GM18502 (cell line): Measurements from ENCODE around the gene TAB2.
A peak's percentile ranks its signal among the peaks of the same experiment; 100 is the strongest.
"Not testable (repeated sequence)": the region's sequence is repeated elsewhere in the genome, so short reads cannot be mapped to it uniquely, and the experiment has no call there.

Experiments used
- ATAC-seq: cut with Tn5 transposase; IDR thresholded peaks from one replicate; pipeline ENCODE4 v1.9.1; 2021; ENCODE audit warnings: mild to moderate bottlenecking; ENCODE audit not compliant: unreplicated experiment, poor library complexity

TAB2 gene

DNA sequence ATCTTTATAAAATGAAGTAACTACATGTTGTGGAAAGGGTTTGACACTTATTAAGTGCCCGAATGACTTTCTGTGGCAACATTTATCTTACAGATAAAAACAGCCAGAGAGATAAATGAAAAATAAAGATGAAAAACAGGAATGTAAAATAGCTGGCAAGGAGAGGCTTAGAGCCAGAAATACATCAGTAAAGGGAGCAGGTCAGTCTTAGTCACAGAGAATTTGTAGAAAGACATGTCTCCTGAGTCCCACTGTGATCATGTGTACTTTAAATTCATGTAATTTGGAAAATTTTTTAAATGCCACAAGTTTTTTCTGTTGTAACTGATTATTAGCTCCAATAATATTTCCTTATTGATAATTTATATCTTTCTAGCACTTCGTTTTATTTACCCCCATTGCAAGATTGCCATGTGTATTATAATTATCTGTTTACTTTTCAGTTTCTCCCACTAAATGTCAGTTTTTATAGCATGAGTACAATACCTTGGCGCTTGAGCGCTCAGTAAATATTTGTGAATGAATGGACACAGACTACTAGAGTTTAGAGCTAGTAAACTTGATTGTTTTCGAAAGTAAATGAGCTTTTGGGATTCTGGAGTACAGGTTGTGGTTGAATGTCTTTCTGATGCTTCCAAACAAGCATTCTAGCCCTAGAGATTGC lies 15.2 kb downstream of the TAB2 start:
- ATAC-seq: no peak

DNA sequence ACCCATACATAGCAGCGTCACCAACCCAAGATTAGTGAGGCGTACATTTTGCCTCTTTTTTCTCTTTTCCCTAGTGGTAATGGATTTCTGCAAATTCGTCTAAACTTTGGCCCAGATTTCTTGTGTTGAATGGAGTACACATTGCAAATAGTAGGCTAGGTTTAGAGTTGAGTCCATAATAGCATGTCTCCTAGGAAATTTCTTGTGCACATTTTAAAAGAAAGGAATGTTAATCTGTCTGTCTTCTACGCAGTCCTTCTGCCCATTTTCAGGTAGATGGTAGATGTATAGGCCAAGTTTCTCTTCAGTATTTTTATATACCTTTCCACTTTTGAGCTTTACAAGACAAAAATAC lies 15.7 kb downstream of the TAB2 start:
- ATAC-seq: no peak

DNA sequence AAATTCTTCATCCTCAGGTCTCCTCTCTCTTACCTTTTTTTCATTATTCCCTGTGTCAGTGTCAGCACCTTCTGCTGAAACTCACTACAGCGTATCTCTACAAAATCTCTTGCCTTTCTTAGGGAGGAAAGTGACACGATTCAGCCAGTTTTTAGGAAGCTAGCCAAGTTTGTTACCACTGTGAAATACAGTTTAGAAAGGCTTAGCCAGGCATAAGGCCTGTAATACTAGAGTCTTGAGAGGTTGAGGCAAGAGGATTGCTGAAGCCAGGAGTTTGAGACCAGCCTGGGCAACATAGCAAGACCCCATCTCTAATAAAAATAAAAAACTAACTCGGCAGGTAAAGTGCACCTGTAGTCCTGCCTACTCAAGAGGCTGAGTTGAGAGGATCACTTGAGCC lies 16.7 kb downstream of the TAB2 start:
- ATAC-seq: no peak

DNA sequence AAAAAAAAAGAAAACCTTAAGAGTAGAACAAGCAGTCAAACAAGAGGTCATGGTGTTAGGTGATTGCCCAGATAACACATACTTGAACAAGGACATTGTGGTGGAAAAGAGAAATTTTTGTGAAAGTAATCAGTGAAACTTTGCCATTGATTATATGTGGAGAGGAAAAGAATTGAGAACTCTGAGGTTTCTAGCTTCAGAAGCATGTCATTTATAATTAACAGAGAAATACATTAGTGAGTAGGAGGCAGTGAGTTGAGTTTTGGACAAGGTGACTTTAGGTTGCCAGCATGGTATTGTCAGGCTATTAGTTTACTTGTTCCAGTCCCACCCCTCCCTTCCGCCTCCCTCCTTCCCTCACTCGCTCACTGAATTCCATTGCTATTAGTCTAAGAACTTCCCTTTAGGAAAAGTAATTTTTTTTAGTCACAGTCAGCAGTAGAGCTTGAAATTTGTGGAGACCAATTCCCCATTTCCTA lies 17.2 kb downstream of the TAB2 start:
- ATAC-seq: peak; percentile 38

DNA sequence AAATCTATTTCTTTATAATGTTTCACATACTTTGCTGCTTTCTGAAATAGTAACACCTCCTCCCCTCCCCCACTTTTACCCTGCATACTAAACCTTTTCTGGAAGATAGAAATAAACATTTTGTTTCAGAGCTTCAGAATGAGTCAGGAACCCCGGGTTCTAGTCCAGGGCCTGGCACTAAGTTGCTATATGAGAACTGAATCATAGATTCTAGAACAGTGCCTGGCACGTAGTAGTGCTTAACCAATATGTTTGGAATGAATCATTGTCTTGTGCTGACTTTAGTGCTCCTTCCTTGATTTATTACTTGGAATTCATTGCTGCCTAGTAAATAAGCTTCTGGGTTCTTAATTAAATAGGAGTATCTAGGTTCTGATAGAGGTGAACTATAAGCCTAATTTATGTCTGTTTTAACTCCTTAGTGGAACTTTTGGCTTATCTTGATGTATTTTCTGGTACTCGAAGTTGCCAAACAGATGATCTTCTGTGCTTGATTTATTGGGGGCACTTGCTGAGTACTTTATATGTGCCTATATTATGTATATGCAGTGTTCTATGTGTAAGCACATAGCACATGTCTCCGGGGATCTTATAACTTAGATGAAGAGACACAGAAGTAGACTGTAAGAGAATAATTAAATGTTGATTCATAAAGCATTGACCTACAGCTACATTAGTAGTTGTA lies 18.6 kb downstream of the TAB2 start:
- no peak for ATAC-seq

DNA sequence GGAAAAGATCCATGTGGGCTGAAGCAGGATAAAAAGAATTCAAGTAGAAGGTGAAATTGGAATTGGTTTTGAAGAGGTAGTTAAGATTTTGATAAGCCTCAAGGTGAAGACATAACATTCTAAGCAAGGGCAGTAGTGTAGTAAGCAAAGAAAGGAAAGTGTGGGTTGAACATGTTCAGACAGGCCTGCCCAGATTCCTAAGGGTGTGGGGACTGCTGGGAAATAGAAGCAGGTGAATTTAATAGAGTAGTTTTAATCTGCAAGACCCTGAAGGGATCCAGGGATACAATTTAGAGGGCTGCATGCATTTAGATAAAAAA lies 19.1 kb downstream of the TAB2 start:
- ATAC-seq: no peak

DNA sequence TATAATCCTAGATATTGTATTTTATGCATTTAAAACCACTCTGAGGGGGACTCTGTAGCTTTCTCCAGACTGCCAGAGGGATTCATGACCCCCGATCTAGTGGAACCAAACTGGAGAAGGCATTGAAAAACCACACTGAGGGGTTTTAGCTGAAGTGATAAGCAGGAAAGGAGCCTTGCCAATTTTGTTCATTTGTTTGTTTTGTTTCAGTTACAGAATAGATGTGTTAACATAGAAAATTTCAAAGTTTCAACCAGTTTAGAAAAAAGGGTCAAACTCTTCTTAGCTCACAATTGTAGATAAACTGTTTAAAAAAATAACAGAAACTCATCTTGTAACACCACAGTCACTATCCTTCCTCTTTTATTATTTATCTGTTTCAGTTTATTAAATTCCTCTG lies 19.8 kb downstream of the TAB2 start:
- no peak for ATAC-seq

DNA sequence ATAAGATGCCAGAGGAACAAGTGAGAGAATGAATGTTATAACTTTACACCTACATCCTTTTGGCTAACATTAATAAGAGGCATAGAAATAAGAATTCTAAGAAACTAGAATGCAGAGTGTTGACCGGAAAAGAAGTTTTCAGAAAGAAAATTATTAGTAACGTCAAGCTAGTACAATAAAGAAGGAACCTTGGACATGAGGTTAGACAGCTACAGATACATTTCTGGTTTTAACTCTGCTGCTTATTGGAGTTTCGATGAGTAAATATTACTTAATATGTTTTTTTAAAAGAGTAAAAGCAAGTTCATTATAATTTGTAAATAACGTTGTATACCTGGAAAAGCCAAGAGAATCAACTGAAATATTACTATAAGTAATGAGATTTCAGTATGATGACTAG lies 22.7 kb downstream of the TAB2 start:
- no peak for ATAC-seq

DNA sequence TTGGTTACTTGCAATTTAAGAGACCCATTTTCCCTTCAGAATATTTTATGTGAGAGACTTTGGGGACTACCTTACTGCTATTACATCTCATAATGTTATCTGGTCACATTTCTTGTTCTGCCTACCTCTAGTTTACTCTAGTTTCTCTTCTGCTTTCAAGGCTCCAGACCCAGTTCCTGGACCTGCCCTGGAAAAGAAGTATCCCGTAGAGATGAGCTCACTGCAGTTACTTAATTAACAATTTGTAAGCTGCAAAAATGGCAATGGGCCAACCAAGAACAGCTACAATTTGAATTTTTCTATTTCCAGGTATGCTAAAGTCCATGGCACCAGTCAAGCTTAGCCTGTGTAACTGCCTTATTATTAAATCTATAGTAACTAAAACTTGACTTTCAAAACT lies 25.0 kb downstream of the TAB2 start:
- ATAC-seq: peak; percentile 81

DNA sequence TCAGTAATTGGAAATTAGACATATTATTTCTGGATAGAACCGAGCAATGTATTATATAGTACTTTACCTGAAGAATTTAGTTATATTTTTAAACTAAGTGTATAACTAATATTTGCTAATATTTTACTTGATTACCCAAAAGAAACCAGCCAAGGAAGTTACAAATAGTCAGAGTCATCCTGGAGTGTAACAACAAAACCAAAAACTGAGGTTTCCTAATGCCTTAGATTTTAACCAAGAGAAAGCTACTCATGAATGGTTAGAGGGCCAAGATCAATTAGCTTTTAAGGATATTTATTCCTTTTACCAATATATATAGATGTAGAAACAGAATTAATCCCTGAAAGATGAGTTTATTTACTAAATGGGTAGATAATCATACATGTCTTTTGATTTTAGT lies 26.0 kb downstream of the TAB2 start:
- no peak for ATAC-seq

DNA sequence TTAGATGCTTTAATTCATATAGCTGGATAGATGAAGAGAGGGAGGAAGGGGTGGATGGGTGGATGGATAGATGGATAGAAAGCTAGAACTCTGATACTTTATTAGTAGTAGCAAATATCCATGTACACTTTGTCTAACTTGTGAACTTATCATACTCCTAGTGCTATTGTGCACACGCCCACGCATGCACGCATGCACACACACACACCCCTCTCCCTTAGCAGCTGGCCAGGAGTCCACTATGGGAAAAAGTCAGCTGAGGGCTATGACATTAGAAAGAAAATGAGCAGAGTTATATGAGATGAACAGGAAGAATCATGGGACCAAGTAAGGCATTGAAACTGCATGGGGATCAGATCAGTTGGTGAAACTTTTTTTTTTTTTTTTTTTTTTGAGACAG lies 28.6 kb downstream of the TAB2 start:
- no peak for ATAC-seq

DNA sequence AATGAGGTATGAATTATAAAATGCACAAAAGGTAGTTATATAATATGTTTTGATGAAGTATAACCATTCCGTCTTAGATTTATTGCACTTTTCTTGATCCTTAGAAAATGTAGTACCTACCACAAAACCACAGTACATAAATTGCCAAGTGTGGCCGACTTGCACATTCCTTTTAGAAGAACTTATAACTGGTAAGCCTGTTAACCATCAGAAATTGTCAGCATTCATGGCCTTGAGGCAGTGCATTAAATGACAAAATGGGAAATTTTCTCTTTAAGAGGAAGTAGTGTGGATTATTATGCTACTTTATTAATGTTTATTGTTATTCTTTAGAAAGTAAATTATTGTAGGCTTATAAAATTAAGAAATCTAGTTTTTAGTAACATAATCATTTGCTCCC lies 29.6 kb downstream of the TAB2 start:
- ATAC-seq: no peak

DNA sequence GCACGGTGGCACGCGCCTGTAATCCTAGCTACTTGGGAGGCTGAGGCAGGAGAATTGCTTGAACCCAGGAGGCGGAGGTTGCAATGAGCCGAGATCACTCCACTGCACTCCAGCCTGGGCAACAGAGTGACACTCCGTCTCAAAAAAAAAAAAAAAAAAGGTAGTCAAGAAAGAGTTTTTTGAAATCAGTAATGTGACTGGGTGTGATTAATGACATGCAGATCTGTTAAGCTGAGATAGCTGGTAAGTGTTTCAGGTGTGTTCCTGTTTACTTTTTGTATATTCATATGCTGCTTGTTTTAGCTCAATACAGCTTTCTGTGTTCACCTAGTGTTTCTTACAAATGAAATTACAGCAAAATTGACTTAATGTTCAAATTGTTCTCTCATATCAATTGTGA lies 31.8 kb downstream of the TAB2 start:
- not testable (repeated sequence) for ATAC-seq

DNA sequence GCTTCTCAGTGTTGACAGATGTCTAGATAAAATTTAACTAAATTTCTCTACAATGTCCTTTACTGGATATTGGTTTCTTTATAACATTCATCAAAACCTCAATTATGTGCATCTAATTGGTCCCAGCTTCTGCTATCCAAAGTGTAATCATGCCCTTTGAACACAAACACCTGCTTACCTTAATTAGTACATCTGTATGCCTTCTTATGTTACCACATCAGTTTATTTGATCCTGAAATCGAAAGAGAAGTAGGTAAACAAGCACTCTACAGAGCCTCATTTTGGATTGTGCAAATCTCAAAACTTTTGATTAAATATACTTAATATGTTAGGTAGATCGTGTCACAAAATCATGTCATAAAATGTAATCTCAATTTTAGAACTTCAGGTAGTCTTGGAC lies 36.5 kb downstream of the TAB2 start:
- no peak for ATAC-seq

DNA sequence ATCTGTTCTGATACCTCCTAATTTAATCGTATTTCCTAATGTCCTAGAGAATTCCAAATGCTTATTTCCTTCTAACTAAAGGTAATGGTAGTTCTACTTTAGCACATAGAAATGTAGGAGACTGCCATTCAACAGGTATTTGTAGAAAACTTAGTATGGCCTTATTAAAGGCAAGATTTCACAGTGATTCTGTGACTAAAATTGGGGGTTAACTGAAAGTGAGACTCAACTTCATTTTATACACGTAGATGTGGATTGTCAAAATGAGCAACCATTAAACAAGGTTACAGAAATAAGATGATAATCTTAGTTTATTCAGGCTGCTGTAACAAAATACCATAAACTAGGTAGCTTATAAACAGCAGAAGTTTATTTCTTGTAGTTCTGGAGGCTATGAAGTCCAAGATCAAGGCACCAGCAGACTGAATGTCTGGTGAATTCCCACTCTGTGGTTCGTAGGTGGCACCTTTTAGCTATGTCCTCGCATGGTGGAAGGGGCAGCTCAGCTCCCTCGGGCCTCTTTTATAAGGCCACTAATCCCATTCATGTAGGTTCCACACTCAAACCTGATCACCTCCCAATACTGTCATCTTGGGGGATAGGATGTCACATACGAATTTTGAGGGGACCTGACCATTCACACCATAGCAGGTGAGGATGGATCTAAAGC lies 38.7 kb downstream of the TAB2 start:
- ATAC-seq: no peak

DNA sequence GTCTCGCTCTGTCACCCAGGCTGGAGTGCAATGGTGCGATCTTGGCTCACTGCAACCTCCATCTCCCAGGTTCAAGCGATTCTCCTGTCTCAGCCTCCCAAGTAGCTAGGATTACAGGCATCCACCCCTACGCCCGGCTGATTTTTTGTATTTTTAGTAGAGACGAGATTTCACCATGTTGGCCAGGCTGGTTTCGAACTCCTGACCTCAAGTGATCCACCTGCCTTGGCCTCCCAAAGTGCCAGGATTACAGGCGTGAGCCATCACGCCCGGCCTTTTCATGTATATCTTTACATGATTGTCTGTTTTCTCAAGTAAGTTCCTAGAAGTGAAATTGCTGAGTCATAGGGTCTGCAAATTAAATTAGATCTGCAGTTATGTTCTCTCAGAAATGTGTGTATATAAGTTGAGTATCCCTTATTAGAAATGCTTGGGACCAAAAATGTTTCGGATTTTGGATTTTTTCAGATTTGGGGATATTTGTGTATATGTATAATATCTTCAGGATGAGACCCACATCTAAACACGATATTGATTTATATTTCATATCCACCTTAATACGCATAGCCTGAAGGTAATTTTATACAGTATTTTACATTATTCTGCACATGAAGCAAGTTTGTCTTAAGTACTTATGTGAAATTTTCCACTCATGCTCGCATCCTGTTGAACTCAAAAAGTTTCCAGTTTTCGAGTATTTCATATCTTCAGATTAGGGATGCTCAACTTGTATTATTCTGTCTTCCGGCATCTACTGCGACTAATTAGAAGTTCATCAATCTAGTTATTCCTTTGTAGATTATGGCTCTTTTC lies 40.4 kb downstream of the TAB2 start:
- ATAC-seq: no peak

DNA sequence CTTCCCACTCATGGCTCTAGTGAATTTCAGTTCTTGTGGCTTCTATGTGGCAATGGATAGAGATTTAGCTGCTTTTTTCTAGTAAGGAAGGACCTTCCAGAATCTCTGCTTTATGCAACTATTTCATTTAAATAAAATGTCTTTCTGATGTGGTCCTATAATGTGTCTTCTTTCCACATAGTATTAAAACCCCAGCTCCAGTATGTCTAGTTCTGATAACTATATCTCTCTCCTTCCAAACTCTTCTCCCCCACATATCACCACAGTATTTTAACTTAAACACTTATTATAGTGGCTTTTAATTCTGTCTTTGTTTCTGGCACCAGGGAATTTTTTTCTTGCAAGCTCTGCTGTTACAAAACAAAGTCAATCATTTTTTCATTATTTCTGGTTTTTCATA lies 41.9 kb downstream of the TAB2 start:
- no peak for ATAC-seq

DNA sequence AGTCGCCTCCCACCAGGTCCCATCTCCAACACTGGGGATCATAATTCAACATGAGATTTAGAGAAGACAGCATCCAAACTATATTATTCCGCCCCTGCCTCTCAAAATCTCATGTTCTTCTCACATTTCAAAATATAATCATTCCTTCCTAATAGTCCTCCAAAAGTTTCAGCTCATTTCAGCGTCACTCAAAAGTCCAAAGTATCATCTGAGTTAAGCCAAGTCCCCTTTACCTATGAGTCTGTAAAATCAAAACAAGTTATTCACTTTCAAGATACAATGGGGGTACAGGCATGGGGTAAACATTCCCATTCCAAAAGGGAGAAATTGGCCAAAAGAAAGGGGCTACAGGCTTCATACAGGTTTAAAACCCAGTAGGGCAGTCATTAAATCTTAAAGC lies 43.0 kb downstream of the TAB2 start:
- no peak for ATAC-seq

DNA sequence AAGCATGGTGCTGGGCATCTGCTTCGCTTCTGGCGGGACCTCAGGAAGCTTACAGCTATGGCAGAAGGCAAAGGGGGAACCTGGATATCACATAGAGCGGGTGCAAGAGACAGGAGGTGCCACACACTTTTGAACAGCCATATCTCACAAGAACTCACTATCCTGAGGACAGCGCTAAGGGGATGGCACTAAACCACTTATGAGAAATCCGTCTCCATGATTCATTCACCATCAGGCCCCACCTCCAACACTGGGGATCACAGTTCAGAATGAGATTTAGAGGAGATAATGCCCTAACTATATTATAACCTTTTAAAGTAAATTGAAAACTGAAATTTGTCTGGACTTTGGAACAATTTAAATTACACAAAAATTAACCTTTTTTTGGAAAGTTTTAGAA lies 44.8 kb downstream of the TAB2 start:
- ATAC-seq: no peak

DNA sequence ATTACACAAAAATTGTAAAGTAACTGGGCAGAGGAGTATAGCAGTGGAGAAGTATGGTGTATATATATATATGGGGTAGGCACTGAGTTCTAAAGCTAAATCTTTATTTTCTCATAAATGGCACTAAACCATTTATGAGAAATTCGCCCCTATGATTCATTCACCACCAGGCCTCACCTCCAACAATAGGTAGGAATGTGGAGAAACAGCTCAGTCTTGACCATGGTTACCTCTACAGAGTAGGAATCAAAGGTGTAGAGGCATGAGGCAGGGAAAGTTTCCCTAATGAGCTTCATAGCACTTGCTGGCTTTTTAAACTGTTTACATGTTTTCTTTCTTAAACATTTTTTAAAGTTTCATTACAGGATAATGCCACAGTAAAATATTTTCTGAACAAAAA lies 45.6 kb downstream of the TAB2 start:
- no peak for ATAC-seq

DNA sequence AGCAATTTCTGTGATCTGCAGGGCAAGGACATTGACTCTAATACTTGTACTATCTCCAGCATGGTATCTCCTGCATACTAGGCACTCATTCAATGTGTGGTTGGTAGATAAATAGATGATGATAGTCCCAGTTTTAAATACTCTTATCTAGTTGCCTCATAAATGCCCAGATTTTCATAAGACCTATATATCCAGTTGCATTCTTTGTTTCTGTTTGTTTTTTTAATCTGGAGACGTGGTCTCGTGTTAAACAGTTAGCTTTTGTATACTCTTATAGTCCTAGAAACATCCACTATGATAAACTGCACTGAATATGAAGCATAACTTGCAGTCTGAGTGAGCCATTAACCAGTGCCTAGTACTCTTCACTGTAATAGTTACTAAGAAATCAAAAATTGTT lies 47.0 kb downstream of the TAB2 start:
- no peak for ATAC-seq
